HG02852 (cell line): ENCODE results near the gene TTLL11.

Source experiments
- ATAC-seq: cut with Tn5 transposase; IDR thresholded peaks from one replicate; pipeline ENCODE4 v1.9.1; 2021; ENCODE audit warnings: mild to moderate bottlenecking, moderate library complexity; ENCODE audit not compliant: unreplicated experiment

Gene TTLL11

DNA sequence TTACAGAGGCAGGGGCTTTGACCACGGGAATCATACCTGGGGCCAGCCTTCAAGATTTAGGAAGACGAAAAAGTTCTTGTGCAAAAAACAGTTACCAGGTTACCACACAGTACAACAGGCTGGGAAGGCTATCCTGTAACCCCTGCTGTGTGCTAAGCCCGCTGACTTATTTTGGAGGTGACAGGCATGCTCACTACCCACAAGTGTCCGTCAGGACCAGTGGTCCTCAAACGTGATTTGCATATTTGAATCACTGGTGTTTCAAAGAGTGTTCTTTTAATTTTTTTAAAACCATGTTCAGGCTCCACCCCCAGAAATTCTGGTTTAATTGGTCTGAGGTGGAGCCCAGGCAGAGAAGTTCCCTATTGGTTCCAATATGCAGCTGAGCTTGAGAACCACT, 146.6 kb downstream of the TTLL11 start:
- no peak for ATAC-seq

DNA sequence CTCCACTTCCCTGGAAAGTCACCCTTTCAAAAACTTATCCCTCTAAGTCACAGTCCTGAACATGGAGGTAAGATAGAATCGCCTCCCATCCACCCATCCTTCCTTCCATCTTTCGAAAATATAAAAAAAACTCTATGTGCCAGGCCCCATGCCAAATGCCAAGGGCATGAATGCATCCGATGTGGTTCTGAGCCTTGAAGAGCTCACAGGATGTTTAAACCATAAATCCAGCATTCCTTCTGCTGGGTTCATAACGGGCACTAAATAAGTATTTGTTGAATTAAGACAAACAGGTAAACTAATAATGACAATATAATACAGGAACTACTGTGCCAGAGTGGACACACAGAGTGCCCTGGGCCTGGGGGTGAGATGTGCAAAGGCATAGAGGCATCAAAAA, 147.3 kb downstream of the TTLL11 start:
- ATAC-seq, result no peak

DNA sequence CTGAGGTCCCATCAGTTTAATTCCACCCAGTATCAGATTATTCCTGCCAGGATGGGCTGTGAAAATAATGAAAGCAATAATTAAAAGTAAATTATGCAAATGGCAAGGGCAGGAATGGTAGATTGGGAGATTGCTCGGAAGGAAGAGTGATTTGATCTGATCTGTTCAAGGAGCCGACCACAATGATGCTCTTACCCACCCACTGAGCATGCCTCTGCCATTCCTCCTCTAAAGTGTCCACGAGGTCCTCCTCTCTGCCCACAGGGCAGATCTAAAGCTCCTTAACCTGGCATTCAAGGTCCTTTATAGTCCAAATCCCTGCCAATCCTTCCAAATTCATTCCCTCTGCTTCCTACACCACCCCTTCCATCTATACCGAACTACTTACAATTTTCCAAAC, 147.8 kb downstream of the TTLL11 start:
- no peak for ATAC-seq

DNA sequence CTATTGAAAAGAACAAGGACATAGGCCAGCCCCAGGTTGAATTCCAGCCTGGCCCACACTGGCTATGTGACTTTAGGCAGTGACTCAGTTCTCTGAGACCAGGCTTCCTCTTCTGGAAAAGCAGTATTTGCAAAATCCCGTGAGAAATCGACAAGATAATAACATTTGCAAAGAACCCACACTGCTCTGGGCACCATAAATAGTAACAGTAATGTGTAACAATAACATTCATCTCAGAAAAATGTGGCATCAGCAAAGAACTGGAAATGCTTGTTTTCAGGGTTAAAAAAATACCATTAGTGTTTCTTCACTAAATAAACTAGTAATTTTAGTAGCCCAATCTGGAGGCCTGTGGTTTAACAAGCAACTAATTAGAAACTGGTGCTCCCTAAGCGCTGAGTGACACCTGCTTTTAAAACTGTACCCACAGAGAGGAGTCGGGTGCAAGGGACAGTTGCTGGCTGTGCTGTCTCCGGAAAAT, 148.4 kb downstream of the TTLL11 start:
- ATAC-seq, result no peak

DNA sequence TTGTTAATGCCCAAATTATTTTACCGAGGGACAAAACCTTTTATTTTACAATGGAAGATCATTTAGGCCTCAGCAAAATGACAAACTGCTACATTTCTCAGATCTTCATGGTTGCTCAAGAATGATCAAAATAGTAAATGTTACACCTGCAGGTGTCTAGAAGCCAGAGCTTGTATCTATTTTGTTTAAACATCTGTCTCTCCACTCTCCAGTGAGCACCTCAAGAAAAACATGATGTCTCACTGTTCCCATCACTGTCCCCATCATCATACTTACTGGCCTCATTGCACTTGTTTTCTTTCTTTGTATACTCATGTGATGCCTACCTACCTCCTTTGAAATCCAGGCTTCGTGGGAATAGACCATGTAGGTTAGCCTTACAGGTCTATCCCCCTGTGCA, 149.6 kb downstream of the TTLL11 start:
- ATAC-seq, result no peak

DNA sequence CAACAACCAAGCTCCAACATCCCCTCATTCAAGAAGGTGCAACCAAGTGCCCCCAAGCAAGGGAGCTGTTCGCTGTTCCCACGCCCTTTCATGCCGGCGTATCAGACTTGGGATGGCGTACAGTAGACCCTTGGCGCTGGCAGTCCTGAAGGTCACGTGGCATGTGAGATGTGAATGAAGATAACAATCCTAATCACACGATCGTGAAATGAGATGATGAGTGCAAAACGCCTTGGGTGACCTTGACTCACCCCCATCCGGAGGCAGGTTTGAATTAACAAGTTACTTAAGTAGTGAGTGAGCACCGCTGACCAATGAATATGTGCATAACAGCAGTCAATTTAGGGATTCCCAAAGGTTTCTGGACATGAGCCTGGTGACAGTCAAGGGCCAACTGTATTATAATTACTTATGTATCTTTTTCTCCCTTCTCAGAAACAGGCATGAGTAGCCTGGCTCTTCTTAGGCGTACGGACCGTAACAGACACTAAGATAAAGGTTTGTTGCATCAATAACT, 150.2 kb downstream of the TTLL11 start:
- no peak for ATAC-seq

DNA sequence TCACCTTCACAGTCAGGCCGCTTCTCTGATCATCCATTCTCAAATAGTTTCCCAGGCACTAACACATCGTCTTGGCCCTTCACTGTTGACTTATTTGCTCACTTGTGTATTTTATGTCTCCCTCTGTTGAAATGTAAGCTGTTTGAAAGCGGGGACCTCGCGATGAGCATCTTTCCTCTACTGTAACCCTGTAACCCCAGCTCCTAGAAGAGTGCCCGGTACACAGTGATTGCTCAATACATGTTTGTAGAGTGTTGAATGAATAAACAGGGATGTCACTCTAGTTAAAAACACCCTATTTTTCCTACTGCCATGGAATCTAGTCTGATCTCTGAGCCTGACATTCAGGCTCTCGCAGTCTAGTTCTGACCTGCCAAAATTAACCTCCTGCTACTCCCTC, 150.8 kb downstream of the TTLL11 start:
- no peak for ATAC-seq

DNA sequence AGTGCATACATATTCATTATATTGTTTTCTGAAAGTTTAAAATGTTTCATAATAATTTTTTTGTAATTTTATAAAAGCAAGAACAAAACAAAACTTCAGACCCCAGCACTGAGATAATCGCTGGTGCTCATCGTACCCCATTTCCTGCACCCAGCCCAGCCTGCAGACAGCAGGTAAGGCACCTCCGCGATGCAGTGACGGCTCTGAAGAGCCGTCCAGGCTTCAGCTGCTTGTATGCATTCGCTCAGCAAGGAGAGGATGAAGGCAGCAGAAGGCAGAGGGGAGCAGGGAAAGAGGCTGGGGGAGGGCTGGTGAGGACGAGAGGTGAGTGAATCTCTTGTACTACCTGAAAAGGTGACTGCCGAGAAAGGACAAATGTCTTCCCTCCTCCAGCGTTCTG, 153.5 kb downstream of the TTLL11 start:
- ATAC-seq, result no peak

DNA sequence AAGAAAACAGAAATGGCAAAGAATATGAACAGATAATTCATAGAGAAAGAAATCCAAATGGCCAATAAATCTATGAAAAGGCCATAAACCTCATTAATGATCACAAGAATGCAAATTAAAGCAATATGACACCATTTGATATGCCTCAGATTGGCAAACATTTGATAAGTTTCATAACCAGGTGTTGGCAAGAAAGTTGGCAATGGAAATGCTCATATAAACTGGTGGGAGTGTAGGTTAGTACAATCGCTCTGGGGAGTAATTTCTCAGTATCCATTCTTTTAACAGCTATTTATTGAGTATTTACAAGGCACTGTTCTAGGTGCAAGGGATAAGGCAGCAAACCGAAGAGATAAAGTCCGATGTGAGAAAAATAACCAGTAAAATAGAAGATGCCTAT, 154.5 kb downstream of the TTLL11 start:
- no peak for ATAC-seq

DNA sequence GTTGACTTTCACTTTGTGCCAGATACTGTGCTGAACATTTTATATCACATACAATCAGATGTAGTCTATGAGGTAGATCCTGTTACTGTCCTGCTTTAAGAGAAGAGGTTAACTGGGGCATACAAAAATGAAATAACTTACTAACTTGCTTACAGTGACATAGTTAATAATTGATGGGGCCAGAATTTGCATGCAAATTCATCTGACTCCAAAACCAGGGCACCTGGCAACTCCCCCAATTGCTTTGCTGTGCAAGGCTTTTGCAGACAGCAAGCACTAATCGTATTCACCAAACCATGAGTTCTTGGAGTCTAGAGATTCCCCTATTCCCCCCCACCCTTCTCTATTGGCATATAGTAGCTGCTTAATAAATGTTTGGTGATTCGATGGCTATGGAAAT, 155.9 kb downstream of the TTLL11 start:
- ATAC-seq, result no peak

DNA sequence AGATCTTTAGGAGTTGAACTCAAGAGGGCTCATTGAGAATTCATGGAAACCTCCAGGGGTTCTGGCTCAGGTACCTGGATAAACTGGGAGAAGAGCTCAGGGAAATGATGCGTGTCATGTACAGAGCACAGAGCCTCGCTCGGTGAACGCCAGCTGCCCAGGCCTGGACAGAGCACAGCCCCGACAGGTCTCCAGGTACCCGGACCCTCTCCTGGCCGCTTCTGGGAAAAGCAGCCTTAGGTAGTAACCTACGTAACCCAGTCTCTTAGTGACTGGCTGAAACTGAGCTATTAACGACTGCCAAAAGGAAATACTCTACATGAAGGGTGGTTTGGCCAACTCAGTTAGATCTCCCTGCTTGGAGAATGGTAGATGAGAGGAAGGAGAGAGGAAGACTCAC, 157.4 kb downstream of the TTLL11 start:
- no peak for ATAC-seq

DNA sequence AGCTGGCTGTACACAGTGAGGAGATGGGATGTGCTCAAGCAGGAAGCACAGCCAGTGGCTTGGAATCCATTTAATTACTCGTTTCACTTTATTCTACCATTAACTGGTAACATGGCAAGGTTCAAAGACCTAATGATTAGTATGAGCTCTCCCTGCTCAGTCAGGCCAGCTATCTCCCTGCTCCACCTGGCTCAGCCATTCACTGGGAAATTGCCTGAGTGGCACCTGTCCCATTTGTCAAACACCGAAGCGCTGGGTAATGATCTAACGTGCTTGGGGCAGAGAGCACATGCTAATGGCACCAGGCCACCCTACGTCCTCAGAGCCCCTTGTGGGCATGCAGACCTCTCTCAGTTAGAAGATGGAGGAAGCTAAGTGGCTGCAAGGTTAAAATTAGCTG, 162.2 kb downstream of the TTLL11 start:
- ATAC-seq, result no peak

DNA sequence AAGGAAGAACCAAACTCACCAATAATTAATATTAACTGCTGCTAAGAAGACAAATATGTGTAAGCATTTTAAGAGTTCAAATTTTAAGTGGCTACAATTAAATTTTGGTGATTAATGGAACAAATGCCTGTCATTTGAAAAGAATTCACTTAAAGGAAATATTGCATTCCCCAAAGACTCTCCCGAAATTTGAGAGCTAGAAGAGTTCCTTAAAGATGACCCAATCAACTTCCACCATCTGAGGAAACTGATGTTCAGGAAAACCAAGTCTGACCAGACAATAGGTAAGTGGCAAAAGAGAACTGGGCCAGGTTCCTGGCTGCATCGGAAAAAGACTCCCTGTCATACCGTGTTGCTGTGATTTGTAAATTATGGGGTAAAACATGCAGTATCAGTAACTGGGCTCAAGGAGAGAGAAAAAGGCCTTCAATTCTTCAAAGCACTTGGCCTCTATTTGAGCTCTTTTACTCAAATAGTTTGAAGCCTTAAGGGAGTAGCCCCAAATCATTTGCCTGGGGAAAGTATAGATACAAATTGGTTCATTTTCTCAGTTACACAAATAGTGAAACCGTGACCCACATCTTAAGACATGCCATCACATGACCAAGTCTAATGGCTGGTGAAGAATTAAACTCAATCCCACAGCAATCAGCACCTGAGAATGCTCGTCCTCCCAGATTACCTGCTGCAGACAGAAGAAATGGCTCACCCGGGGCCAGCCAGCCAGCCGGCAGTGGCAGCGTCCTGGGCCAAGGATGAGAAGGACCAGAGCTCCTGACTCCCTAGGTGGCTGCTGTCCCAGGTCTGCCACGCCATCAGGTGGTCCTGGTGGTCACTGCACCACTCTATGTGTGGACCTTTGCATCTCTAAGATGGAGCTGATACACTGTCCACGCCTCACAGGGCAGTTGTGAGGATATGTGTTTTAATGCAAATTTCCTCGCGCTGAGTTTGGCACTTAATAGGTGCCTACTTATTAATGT, 162.9 kb downstream of the TTLL11 start:
- ATAC-seq, result no peak

DNA sequence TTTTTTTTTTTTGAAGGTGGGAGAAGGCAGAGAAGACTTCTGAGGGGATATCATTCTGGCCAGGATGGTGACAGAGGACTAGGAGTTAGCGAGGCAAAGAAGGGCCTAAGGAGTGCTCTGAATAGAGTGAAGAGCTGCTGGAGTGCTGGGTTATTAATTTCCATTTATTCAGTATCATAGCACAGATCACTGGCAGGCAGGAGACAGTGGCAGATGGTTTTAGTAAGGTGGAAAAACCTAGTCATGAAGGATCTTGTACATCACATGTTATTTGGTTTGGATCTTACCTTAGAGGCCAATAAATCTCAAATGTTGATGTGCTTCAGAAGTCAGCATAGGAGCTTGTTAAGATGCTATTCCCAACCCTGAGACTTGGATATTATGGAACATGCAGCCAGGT, 165.5 kb downstream of the TTLL11 start:
- ATAC-seq, result no peak

DNA sequence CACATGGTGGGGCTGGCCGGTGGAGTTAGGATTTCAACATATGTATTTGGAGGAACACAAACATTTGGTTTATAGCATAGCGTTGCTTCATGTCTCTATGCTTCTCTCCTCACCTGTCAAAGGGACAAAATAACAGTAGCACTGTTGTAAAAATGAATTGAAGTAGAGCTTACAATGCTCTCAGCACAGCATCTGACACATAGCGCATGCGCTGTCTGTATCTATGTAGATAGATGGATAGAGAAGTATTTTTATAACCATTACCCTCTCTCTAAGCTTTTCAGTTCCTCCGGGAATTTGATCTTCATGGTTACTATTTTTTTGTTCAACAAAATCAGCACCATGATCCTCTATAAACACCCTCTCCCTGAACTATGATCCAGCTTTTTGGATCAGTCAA, 166.0 kb downstream of the TTLL11 start:
- ATAC-seq, result no peak

DNA sequence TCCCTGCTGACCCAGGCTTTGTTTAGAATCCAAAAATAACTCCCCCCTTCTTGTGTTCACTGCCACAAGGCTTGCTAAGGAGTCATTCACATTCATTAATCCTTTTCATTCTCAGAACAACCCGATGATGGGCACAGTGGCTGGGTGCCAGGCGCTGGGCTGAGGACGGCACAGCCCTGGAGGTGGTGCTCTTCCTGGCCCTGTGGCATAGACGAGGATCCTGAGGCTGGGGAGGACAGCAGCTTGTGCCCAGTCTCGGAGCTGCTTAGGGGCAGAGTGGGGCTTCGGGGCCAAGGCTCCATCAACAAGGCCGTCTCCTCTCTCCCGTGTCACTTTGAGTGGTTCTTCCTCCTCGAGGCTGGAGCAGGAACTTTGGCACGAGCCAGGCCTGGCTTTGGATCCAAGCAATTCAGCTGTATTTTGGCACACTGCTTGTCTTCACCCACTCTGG, 166.7 kb downstream of the TTLL11 start:
- ATAC-seq, result no peak

DNA sequence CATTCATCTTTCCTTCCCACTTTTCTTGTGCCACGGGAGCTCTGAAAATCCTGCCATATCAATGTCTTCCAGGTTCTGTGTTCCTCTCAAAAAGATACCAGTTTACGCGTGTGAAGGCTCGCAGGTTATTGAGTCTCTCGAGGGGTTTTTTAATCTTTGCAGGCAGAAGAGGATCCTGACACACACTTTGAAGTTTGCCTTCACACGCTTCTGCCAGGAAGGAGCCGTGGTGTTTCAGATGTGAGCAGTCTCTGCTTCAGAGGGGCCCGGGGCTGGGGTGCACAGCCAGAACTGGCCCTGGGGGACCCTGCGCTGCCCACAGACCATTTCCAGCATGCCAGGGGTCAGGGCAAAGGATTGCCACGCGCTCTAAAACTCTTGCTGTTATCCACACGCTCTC, 167.2 kb downstream of the TTLL11 start:
- no peak for ATAC-seq

DNA sequence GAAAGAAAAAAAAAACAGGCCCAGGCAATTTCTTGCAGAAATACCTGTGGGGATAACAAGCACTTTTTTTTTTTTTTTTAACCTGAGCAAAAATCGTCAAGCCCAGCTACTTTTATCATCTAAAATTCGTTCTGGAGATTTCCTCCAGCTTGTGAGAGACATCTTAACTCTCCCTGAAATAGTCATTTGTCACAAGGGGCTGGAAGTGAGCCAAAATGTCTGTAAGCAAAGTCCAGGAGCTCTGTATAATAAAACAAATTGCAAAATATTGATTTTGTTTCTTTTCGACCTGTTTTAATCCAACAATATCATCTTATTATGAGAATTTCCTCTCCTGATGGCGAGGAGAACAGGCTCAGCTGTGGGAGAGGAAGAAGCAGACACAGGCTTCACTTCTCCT, 168.4 kb downstream of the TTLL11 start:
- ATAC-seq, result no peak

DNA sequence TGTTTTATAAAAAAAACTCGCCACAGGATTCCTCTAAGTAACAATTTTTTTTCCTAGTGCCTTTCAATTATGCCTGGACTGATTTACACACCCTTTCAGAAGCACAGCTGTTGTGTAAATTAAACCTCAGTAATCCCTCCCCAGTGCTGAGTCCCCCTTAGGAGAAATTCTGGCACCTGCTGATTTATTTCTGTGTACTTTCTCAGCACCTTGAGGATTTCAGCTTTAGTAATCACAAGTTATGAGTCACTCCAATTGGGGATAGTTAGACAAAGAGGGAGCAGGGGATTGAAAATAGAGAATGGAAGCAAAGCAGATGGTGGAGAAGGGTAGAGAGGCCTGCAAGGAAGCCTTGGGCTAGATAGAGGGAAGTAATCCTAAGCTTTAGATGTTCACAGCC, 171.7 kb downstream of the TTLL11 start:
- no peak for ATAC-seq

DNA sequence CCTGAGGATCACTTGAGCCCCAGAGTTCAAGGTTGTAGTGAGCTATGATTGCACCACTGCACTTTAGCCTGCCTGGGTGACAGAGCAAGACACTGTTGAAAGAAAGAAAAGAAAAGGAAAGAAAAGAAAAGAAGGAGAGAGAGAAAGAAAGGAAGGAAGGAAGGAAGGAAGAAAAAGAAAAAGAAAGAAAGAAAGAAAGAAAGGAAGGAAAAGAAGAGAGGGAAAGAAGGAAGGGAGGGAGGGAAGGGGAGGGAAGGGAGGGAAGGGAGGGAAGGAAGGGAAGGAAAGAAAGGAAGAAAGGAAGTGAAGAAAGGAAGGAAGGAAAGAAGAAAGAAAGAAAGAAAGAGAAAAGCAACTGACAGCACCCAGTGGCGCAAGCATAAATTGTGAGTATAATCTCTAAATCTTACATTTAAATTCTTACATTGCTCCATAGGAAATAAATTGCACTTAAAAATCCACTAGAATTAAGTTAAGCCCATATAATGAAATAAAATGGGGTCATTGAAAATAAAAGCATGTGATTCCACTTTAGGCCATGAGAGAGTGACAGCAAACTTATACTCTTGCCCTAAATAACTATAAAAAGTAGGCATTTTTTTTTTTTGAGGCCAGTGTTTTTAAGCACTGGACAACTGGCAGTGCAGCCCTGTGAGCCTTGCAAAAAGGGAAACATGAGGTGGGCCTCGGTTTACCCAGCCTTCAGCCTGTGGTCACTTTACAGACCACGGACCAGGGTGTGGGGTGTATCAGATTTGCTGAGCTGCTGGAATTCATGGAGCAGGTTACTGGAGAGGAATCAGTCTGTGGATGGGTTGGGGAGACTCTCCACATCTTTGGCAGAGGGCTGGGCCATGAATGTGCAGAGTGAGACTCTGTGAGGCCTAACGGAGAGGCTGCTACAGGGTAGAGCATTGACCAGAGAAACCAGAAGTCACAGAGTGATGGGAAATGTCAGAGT, 175.5 kb downstream of the TTLL11 start:
- no peak for ATAC-seq

DNA sequence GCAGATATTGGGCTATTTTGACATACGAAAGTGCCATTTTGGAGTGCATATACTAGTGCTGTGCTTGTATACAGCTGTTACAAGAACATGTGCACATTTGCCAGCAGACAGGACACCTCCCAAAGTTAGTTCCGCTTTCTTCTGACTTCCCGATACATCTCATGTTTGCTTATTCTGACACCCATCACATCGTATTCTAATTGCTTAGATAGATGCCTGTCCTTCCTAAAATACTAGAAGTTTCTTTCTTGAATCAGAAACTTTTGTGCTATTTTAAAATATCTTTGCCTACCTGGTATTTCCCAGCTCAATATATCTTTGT, 177.8 kb downstream of the TTLL11 start:
- no peak for ATAC-seq
